Activated naive CD4-positive, alpha-beta T cell treated with anti-CD3 and anti-CD28 coated beads, Interleukin-2, amount 50 U/mL, for 24 hours (primary cell): ENCODE data around the gene FGF14.
"Not testable (repeated sequence)": the region's sequence is repeated elsewhere in the genome, so short reads cannot be mapped to it uniquely, and the experiment has no call there.

Source experiments
- H3K27ac Mint-ChIP-seq: one replicate; pipeline ENCODE4 v1.8.0; 2021; ENCODE audit warnings: mild to moderate bottlenecking, mixed read lengths
- H3K27me3 Mint-ChIP-seq: one replicate; pipeline ENCODE4 v1.8.0; 2021; ENCODE audit warnings: mixed read lengths
- H3K36me3 Mint-ChIP-seq: one replicate; pipeline ENCODE4 v1.8.0; 2021; ENCODE audit warnings: mixed read lengths
- H3K4me1 Mint-ChIP-seq: one replicate; pipeline ENCODE4 v1.8.0; 2021; ENCODE audit warnings: mixed read lengths
- H3K4me3 Mint-ChIP-seq: one replicate; pipeline ENCODE4 v1.8.0; 2021; ENCODE audit warnings: mild to moderate bottlenecking, mixed read lengths
- H3K9me3 Mint-ChIP-seq: one replicate; pipeline ENCODE4 v1.8.0; 2021; ENCODE audit warnings: mixed read lengths

FGF14 gene

DNA sequence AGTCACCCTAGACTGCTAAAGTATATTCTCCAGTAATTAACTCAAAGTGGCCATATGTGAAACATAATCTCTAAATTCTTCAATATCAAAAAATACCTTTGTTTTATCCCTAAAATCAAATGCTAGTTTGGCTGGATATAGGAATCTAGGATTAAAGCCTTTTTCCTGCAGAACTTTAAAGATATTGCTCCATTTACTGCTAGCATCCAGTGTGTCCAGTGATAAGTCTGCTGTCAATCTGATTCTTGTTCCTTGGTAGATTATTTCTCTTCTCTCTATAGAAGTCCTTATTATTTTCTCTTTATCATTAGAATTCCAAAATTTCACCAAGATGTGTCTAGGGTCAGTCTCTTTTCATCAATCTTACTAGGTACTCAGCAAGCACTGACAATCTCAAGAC lies 384.6 kb downstream of the FGF14 start:
- H3K27ac Mint-ChIP-seq, result no peak overlapping the region
- H3K36me3 Mint-ChIP-seq, result no peaks in the 10 kb centered on the region
- no peaks in the 10 kb centered on the region for H3K4me1 Mint-ChIP-seq
- H3K9me3 Mint-ChIP-seq, result peaks cover 20% of the 10 kb centered on the region
- no peaks in the 10 kb centered on the region for H3K27me3 Mint-ChIP-seq
- H3K4me3 Mint-ChIP-seq, result no peak overlapping the region

DNA sequence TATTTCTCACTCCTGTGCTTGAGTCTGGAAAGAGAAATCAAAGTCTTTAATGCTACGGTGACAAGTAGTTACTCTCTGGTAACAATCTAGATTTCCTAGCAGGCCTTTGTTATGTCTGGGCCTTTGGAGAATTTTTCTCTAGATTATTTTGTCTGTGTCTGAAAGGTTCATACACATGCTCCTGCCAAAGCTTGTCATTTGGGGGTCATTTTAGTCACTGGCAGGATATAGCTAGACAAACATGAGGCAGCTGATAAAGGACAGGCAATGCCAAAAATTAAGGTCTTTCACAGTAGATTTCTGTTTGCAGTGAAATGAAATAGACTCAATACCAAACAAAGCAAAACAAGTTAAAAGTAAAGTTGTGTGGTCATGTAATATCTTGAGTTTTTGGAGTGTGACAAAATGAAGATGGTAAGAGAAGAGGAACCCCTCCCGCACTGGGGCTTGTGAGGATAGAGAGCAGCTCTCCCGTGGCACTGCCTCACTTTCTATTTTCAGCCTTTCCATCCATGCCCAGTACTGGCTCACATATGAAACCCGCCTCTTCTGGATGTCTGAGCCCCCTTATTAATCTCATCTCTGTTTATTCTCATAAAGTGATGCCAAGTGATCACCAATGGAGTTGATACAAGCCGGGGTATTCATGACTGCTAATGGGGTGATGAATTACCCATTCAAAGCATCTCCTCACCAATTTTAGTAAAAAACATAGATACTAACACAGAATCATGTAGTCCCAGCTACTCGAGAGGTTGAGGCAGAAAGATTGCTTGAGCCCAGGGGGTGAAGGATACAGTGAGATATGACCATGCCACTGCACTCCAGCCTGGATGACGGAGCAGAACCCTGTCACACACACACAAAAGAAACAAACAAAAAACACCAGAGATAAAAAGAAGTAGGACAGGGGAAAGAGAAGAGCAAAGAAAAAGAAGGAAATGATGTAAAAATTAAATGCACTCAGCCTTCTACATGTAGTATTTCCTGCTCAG lies 389.3 kb downstream of the FGF14 start:
- H3K4me1 Mint-ChIP-seq, result no peaks in the 10 kb centered on the region
- H3K4me3 Mint-ChIP-seq, result no peak overlapping the region

DNA sequence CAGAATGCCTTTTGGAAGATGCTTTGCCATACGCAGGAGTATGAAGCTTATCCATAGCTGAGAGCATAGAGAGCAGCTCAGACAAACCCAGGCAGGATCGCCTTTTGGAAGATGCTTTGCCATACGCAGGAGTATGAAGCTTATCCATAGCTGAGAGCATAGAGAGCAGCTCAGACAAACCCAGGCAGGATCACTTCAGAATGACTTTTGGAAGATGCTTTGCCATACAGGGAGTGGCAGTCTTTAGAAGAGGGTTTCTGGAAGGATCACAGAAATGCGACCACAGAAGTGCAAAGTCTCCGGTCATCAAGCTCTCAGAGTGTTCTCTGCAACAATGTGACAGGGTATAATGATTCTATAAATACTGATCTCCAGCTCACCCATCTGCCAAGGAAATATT lies 390.4 kb downstream of the FGF14 start:
- not testable (repeated sequence) for H3K4me1 Mint-ChIP-seq, H3K4me3 Mint-ChIP-seq, H3K36me3 Mint-ChIP-seq, H3K27ac Mint-ChIP-seq, H3K27me3 Mint-ChIP-seq, H3K9me3 Mint-ChIP-seq

More for the DNA sequence above, 389.3 kb downstream of the FGF14 start:
- Mint-ChIP-seq H3K9me3 (peaks cover 4% of the 10 kb centered on the region), H3K36me3 (no peaks in the 10 kb centered on the region), H3K27me3 (peaks cover 2% of the 10 kb centered on the region), H3K27ac (no peak overlapping the region)

DNA sequence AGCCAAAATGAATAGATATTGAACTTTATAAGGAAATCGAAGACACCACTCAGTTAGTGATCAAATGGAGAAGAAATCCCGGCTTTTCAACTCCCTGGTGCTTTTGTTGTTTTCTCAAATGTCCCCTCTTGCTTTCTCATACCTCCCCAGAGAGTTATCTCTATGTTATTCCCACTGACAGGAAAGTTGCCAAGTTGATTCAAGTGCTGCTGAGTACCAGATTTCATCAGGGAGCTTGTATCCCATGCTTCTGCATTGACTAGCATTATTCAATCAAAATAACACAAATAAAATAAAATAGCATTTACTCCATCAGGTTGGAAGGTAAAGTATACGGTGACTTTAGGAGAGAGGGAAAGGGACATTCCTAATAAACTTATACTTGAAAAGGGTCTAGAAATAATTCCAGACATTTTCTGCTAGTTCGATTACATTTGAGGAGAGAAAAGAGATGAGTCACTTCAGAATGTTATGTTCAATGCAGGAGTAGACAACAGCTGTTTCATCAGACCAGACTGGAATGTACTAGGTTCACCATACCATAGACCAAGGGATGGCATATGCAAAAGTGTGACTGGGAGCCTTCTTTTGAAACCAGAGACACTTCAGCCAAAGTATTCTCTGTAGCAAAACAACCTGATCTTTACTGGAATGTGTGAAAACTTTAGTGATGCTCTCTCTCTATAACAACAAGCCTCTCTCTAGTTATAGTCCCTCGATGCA lies 397.8 kb downstream of the FGF14 start:
- Mint-ChIP-seq H3K4me1 (no peaks in the 10 kb centered on the region), H3K36me3 (no peaks in the 10 kb centered on the region), H3K9me3 (no peaks in the 10 kb centered on the region), H3K4me3 (no peak overlapping the region), H3K27ac (no peak overlapping the region), H3K27me3 (peaks cover 2% of the 10 kb centered on the region)

DNA sequence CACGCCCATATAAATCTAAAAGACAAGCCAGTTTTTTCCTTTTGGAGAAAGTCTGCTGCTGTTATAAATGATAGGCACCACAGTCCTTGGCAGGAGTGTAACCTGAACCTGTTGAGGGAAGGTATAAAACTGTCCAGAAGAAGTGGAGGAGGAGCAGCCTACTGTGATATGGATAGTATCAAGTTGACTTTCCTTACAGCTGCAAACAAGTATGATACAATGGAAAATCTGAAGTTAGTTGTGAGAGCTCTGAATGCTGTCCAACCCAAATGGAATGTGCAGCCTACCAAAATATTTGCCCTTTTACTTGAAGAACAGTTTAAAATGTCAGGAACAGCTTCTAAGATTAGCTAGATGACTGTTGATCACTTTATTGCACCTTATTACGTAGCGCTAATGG lies 399.6 kb downstream of the FGF14 start:
- Mint-ChIP-seq H3K36me3 (no peaks in the 10 kb centered on the region), H3K4me1 (no peaks in the 10 kb centered on the region), H3K9me3 (no peaks in the 10 kb centered on the region), H3K27me3 (no peaks in the 10 kb centered on the region), H3K27ac (no peak overlapping the region), H3K4me3 (no peak overlapping the region)

DNA sequence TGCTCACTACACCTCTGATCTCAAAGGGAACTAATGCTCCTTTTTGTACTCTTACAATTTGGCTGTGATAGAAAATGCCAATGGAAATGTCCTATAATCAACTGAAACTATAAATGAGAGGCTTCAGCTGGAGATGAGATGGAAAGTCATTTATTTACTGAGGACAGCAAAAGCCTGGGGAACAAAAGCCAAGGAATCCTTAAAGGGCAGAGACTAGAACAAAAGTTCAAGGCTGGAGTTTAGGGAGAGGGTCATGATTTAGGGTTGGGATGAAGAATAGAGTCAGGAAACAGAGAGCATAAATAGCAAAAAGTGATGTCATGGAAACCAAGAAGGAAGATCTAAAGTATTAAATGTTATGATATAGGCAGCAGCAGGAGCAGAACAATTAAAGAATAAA lies 401.1 kb downstream of the FGF14 start:
- no peak overlapping the region for H3K27ac Mint-ChIP-seq
- H3K9me3 Mint-ChIP-seq, result no peaks in the 10 kb centered on the region
- no peaks in the 10 kb centered on the region for H3K27me3 Mint-ChIP-seq
- H3K4me3 Mint-ChIP-seq, result no peak overlapping the region
- no peaks in the 10 kb centered on the region for H3K36me3 Mint-ChIP-seq
- no peaks in the 10 kb centered on the region for H3K4me1 Mint-ChIP-seq

DNA sequence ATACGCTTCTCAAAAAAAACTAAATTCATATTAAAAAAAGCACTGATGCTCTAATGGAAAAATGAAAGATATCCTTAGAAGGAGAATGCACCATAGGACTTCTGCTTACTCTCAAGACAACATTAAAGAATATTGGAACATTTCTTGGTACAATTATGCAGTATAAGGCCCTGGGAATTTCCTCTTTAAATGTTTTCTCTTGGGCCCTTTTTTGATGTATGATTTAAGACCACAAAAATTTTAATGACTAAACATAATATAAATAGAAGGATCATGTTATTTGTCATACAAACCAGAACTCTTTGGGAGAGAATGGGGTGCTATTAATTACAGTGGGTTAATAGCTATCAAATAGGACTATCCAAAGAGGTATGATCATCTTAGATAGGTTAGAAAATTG lies 403.7 kb downstream of the FGF14 start:
- Mint-ChIP-seq H3K27ac (no peak overlapping the region), H3K27me3 (no peaks in the 10 kb centered on the region), H3K36me3 (no peaks in the 10 kb centered on the region), H3K9me3 (no peaks in the 10 kb centered on the region), H3K4me1 (no peaks in the 10 kb centered on the region), H3K4me3 (no peak overlapping the region)

DNA sequence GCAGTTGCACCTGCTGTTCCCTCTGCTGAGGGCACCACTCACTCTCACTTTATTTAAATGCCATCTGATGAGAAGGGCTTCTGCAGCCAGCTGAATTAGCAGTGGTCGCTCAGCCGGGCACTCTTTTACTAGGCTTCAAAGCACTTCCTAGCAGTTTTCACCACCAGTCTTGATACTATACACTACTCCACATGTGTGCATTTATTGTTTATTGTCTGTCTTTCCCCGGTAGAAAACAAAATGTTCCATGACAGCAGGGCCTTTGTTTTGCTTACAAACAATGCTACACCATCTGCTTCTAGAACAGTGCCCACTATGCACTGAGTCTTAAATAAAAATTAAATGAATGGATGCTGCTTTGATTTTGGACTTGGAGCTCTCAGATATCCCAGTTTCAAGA lies 404.9 kb downstream of the FGF14 start:
- no peaks in the 10 kb centered on the region for H3K27me3 Mint-ChIP-seq
- H3K36me3 Mint-ChIP-seq, result no peaks in the 10 kb centered on the region
- no peaks in the 10 kb centered on the region for H3K9me3 Mint-ChIP-seq
- no peaks in the 10 kb centered on the region for H3K4me1 Mint-ChIP-seq
- H3K4me3 Mint-ChIP-seq, result no peak overlapping the region
- H3K27ac Mint-ChIP-seq, result no peak overlapping the region

DNA sequence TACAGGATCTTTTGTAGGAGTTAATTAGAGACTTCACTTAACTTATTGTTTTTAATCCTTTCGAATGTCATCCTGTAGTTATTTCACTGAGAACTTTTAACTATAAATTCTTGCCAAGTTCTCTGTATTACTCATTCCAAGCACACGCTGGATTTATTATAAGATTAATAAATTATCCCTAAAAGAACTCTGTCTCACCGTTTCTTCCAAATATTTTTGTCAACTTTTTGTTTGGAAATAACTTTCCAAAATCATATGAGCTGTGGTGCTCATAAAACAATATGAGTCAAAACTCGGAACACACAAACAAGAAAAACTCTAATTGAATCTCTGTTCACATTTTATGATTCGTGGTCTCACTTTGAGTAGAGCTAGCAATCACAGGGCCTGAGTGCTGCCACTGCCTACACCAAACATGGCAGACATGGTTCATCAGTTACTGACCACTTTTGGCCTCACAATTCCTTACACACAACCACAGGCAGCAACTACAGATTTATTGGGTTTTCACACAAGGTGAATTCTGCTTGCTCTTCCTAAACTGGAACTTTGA lies 412.0 kb downstream of the FGF14 start:
- Mint-ChIP-seq H3K4me1 (no peaks in the 10 kb centered on the region), H3K4me3 (no peak overlapping the region), H3K27ac (no peak overlapping the region)

DNA sequence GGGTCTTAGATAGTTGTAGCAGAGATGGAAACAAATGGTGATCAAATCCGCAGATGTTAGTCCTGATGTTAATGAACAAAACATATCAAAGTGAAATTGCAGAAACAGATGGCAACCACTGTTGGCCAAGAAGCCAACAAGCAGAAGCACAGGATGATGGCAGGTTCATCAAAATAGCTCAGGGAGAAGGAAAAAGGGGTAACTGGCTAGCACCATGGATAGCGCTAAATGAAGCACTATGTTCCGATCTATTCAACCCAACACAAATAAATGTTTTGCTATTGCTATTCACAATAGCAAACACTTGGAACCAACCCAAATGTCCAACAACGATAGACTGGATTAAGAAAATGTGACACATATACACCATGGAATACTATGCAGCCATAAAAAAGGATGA lies 413.7 kb downstream of the FGF14 start:
- H3K4me1 Mint-ChIP-seq, result no peaks in the 10 kb centered on the region
- H3K36me3 Mint-ChIP-seq, result no peaks in the 10 kb centered on the region
- H3K9me3 Mint-ChIP-seq, result peaks cover 7% of the 10 kb centered on the region
- H3K27me3 Mint-ChIP-seq, result peaks cover 4% of the 10 kb centered on the region
- no peak overlapping the region for H3K4me3 Mint-ChIP-seq
- H3K27ac Mint-ChIP-seq, result no peak overlapping the region

More for the DNA sequence above, 412.0 kb downstream of the FGF14 start:
- peaks cover 7% of the 10 kb centered on the region for H3K9me3 Mint-ChIP-seq
- no peaks in the 10 kb centered on the region for H3K36me3 Mint-ChIP-seq
- H3K27me3 Mint-ChIP-seq, result peaks cover 4% of the 10 kb centered on the region

DNA sequence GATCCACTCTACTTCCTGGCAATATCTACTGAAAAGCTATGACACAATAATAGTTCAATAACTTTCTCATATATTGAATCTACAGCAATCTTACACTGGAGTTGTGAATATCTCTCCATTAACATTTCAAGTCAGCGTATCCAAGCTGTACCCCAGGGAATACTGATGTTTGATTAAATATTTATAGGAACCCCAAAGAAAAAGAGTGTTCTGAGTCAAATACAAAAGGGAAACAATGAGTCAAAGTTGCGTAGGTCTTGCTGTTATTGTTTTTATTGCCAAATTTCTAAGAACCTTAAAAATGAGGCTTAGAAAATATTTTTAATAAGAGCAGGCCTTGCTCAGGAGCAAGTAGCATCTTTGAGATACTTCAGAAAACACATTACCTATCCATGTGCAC lies 415.5 kb downstream of the FGF14 start:
- no peaks in the 10 kb centered on the region for H3K36me3 Mint-ChIP-seq
- no peak overlapping the region for H3K27ac Mint-ChIP-seq
- H3K4me1 Mint-ChIP-seq, result no peaks in the 10 kb centered on the region
- peaks cover 2% of the 10 kb centered on the region for H3K27me3 Mint-ChIP-seq
- H3K9me3 Mint-ChIP-seq, result peaks cover 7% of the 10 kb centered on the region
- H3K4me3 Mint-ChIP-seq, result no peak overlapping the region

DNA sequence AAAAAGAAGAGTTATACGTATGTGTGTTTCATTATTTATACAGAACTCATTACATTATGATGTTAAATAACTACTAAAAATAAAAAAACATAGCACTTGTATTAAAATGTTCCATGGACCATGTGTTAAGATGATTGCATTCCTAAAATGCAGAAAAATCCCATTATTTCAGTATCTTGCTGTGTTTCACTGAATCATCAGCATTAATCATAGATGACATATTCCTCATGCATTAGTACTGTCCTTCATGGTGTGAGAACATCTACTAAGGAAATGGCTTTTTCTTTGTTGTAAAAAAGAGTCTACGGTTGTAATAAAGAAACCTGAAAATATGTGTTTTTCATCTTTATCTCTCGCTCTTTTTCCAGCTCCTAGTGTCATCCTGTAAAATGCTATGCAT lies 416.5 kb downstream of the FGF14 start:
- Mint-ChIP-seq H3K36me3 (no peaks in the 10 kb centered on the region), H3K4me3 (no peak overlapping the region), H3K4me1 (no peaks in the 10 kb centered on the region), H3K9me3 (peaks cover 7% of the 10 kb centered on the region), H3K27ac (no peak overlapping the region), H3K27me3 (peaks cover 2% of the 10 kb centered on the region)

DNA sequence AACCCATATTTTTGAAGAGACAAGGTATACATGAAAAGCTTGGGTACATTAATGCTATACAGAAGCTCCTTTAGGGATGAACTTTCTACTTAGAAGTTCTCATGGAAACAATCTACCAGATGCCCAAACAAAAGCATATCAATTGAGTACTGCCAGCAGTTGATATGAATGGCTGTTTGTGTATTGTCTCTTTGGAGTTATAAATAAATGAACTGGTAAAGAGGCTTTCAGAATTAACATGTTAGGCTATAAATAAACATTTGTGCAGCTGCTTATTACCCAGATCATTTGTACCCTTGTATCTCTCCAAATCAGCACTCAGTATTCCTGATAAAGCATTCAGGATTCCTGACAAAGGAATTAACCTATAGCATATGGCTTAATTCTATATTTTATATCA lies 418.9 kb downstream of the FGF14 start:
- peaks cover 3% of the 10 kb centered on the region for H3K9me3 Mint-ChIP-seq
- peaks cover 3% of the 10 kb centered on the region for H3K27me3 Mint-ChIP-seq

DNA sequence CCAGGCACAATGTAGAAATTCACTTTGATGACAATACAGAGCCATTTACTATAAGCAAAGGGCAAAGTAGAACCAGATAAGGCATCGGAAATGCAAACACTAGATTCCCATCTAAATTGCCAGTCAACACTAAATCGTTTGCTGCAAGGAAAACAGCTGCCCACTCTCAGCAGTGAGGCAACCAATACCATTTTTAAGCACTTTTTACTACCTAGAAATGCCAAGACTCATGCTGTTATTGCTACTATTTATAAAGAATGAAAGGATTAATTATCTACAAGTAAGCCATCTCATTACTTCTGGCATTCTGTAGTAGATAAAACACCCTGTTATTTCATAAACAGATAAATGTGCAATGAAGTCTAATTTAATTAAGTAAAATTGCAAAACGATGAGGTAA lies 422.0 kb downstream of the FGF14 start:
- Mint-ChIP-seq H3K4me3 (no peak overlapping the region), H3K27me3 (peaks cover 6% of the 10 kb centered on the region), H3K4me1 (no peaks in the 10 kb centered on the region), H3K9me3 (no peaks in the 10 kb centered on the region), H3K36me3 (no peaks in the 10 kb centered on the region), H3K27ac (no peak overlapping the region)

More for the DNA sequence above, 418.9 kb downstream of the FGF14 start:
- Mint-ChIP-seq H3K4me3 (no peak overlapping the region), H3K36me3 (no peaks in the 10 kb centered on the region), H3K27ac (no peak overlapping the region), H3K4me1 (no peaks in the 10 kb centered on the region)

DNA sequence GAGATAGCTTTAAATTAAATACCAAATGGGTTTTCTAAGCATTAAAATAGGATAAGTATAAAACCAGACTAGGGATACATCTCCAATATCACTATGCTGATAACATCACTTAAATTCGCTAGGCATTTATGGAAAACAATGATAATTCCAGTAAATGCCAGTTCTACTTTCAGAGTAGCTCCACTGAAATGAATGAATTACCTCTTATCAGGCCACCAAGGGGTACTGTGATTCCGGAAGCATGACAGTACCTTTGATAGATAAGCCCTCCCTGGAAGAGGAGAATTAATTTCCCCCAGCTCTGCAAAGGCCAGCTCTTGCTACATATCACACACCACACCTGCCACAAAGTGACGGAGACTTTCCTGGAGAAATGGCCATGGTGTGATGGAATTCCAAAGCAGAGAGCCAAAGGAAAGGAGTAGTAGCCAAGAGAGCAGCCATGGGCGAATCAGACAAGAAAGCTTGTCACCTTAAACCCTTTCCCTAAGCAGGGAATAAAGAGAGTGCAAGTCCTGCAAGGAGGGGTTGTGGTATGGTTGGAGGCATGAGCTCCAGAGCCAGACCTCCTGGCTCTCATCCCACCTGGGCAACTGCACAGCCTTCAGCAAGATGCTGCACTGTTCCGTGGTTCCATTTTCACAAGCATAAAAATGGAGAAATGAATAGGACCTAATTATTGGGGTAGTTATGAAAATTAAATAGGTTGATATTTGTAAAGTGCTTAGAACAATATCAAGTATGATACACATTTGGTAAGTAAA lies 423.1 kb downstream of the FGF14 start:
- H3K4me1 Mint-ChIP-seq, result no peaks in the 10 kb centered on the region
- no peaks in the 10 kb centered on the region for H3K36me3 Mint-ChIP-seq
- H3K27ac Mint-ChIP-seq, result no peak overlapping the region
- H3K27me3 Mint-ChIP-seq, result peaks cover 9% of the 10 kb centered on the region
- no peaks in the 10 kb centered on the region for H3K9me3 Mint-ChIP-seq
- no peak overlapping the region for H3K4me3 Mint-ChIP-seq
